Skeletal muscle tissue (tissue), 4 donors: ENCODE results near the gene SLX4IP. TPM values are rescaled to one million over a fixed set of nuclear protein-coding genes. Genes with fewer than 3 reads are reported as not detected.

Source experiments
- H3K27ac ChIP-seq: one replicate; pipeline ENCODE4 v1.7.0; 2013; ENCODE audit warnings: mild to moderate bottlenecking, low read depth, low read length, inconsistent platforms
- H3K27me3 ChIP-seq, 3 donors: one replicate each; pipeline ENCODE4 v1.7.0; 2013; ENCODE audit warnings: low read length in 3 of 3; ENCODE audit not compliant: control insufficient read depth in 3 of 3, insufficient read depth in 3 of 3
- H3K36me3 ChIP-seq, 3 donors: one replicate each; pipeline ENCODE4 v1.7.0; 2013; ENCODE audit warnings: low read length in 3 of 3; ENCODE audit not compliant: control insufficient read depth in 3 of 3, insufficient read depth in 3 of 3
- H3K4me1 ChIP-seq, 3 donors: one replicate each; pipeline ENCODE4 v1.7.0; 2013; ENCODE audit warnings: low read length in 3 of 3, mild to moderate bottlenecking in 3 of 3; ENCODE audit not compliant: control insufficient read depth in 3 of 3, insufficient read depth in 3 of 3
- H3K4me3 ChIP-seq, 3 donors: one replicate each; pipeline ENCODE4 v1.7.0; 2013; ENCODE audit warnings: low read length in 3 of 3
- H3K9ac ChIP-seq, 3 donors: one replicate each; pipeline ENCODE4 v1.7.0; 2013; ENCODE audit warnings: low read length in 3 of 3, mild to moderate bottlenecking in 3 of 3, moderate library complexity in 2 of 3, low read depth in 1 of 3
- H3K9me3 ChIP-seq, 3 donors: one replicate each; pipeline ENCODE4 v1.7.0; 2013; ENCODE audit warnings: low read length in 3 of 3; ENCODE audit not compliant: control insufficient read depth in 3 of 3
- total RNA-seq: library from RNA; depleted of rRNA; stranded (reverse); fragments of >200 nt; gene quantifications from one replicate; pipeline ENCODE4 v1.2.3, GENCODE V29; 2014
- donor health status: Osteomylitis.

SLX4IP gene
- total RNA-seq, 1 donor from 2014 or later = 4.2 TPM

GRCh38 chr20:10490257-10490656, 55.2 kb downstream of the SLX4IP start:
- Histone ChIP-seq H3K4me1 (peaks cover 0 to 4% (median 0%) of the 10 kb centered on the region in 3 donors), H3K9ac (no peak overlapping the region), H3K36me3 (no peaks in the 10 kb centered on the region), H3K27ac (no peak overlapping the region), H3K4me3 (no peak overlapping the region), H3K27me3 (no peaks in the 10 kb centered on the region), H3K9me3 (no peaks in the 10 kb centered on the region)

GRCh38 chr20:10490706-10491105, 55.6 kb downstream of the SLX4IP start:
- H3K4me1 ChIP-seq = peaks cover 0 to 4% (median 0%) of the 10 kb centered on the region in 3 donors
- no peaks in the 10 kb centered on the region for H3K36me3 ChIP-seq
- no peaks in the 10 kb centered on the region for H3K9me3 ChIP-seq
- no peaks in the 10 kb centered on the region for H3K27me3 ChIP-seq
- no peak overlapping the region for H3K9ac ChIP-seq
- H3K4me3 ChIP-seq = no peak overlapping the region
- no peak overlapping the region for H3K27ac ChIP-seq

DNA sequence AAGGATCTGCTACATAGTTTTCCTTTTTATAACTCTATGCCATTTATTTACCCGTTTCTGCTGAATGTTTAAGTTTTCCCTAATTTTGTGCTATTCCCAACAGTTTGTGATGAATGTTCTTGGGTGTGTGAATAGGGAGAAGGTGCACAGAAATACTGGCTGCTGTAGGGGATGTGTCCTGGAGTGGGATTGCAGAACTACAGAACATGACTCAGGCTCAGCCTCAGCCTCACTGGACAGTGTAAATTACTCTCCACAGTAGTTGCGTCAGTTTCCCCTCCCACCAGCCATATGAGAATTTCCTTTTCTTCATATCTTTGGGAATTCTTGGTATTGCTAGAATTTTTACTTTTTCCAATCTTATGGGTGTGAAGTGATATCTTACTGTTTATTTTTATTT, 57.0 kb downstream of the SLX4IP start:
- no peaks in the 10 kb centered on the region for H3K9me3 ChIP-seq
- H3K27me3 ChIP-seq = no peaks in the 10 kb centered on the region

GRCh38 chr20:10492844-10493243, 57.7 kb downstream of the SLX4IP start:
- Histone ChIP-seq H3K9ac (no peak overlapping the region), H3K27me3 (no peaks in the 10 kb centered on the region), H3K4me3 (no peak overlapping the region), H3K9me3 (no peaks in the 10 kb centered on the region), H3K36me3 (no peaks in the 10 kb centered on the region), H3K27ac (no peak overlapping the region), H3K4me1 (no peaks in the 10 kb centered on the region)

More for the DNA sequence above, 57.0 kb downstream of the SLX4IP start:
- Histone ChIP-seq H3K27ac (no peak overlapping the region), H3K9ac (no peak overlapping the region), H3K36me3 (no peaks in the 10 kb centered on the region), H3K4me1 (peaks cover 0 to 4% (median 0%) of the 10 kb centered on the region in 3 donors), H3K4me3 (no peak overlapping the region)

DNA sequence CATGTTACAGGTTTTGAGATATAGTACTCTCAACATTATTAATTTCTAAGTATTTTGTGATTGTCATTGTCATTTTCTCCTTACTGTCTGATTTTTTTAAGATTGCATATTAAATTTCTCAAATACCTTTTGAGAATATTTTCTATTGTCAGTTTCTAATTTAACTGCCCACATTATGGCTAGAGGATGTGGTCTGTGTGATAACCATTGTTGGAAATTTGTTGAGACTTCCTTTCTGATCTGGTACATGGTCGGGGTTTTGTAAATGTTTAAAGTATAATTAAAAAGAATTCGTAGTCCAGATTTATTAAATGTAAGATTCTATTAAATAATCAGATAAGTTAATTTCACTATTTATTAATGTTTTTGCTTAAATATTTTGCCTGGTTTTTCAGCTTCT, 60.1 kb downstream of the SLX4IP start:
- H3K4me3 ChIP-seq = no peak overlapping the region
- no peaks in the 10 kb centered on the region for H3K36me3 ChIP-seq
- no peaks in the 10 kb centered on the region for H3K27me3 ChIP-seq
- no peak overlapping the region for H3K9ac ChIP-seq
- no peak overlapping the region for H3K27ac ChIP-seq
- no peaks in the 10 kb centered on the region for H3K4me1 ChIP-seq
- no peaks in the 10 kb centered on the region for H3K9me3 ChIP-seq

- Histone ChIP-seq H3K27ac (no peak overlapping the region), H3K9ac (no peak overlapping the region), H3K4me3 (no peak overlapping the region), H3K9me3 (no peaks in the 10 kb centered on the region), H3K4me1 (peaks cover 0 to 1% (median 0%) of the 10 kb centered on the region in 3 donors), H3K27me3 (no peaks in the 10 kb centered on the region), H3K36me3 (no peaks in the 10 kb centered on the region)
Observed at GRCh38 chr20:10496465-10496864, 61.4 kb downstream of the SLX4IP start.

DNA sequence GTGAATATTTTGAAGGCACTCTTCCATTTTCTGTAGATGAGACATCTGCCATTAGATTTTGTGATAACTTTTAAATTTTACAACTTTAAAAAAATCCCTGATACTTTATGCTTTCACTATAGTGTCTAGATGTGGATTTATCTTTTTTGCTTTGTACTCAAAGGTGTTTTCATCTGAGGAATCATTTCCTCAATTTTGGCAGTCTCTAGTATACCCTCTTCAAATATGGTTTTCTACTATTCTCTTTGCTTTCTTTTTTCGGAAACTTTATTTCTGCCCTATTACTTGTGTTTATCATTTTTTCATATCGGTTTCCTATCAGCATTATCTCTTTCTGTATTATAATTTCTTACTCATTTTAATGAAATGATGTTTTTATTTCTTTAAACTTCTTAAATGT, 62.2 kb downstream of the SLX4IP start:
- Histone ChIP-seq H3K36me3 (no peaks in the 10 kb centered on the region), H3K4me1 (peaks cover 0 to 3% (median 0%) of the 10 kb centered on the region in 3 donors), H3K27ac (no peak overlapping the region), H3K4me3 (no peak overlapping the region), H3K27me3 (no peaks in the 10 kb centered on the region), H3K9ac (no peak overlapping the region), H3K9me3 (no peaks in the 10 kb centered on the region)

DNA sequence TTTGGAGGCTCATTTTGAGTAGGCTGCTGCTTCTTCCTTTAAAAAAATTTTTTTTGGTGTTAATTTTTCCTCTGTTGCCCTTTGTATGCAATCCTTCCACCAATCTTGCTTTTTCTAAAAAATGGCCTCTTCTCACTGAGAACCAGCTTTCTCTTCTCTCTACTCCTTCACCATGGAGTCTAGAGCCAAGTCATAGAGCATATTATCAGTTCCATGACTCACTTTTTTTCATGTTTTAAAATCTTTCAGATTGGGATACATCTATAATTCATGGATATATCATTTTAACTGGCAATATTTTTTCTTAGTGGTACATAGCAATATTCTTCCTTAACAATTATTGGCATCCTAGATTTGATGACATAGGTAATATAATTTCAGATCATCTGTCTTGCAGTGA, 62.7 kb downstream of the SLX4IP start:
- H3K9ac ChIP-seq = no peak overlapping the region
- peaks cover 0 to 3% (median 0%) of the 10 kb centered on the region in 3 donors for H3K4me1 ChIP-seq
- H3K36me3 ChIP-seq = no peaks in the 10 kb centered on the region
- no peak overlapping the region for H3K4me3 ChIP-seq
- no peak overlapping the region for H3K27ac ChIP-seq
- no peaks in the 10 kb centered on the region for H3K9me3 ChIP-seq
- no peaks in the 10 kb centered on the region for H3K27me3 ChIP-seq

DNA sequence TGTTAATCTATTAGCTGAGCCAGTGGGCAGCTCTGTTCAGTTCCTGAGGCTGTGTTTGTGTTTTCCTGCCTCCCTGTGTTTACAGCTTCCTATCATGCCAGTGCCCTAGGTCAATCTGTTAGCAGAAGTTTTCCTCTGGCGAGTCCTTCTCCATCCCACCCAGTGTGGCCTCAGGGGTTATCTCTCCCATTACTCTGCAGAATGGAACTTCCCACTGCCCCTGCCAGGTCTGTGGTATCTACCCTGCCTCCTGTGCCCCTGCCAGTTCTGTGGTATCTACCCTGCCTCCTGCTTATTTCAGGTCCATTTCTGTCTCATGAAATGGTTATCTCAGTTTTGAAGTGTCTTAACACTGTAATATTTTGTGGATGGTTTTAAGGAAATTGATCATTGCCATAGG, 63.1 kb downstream of the SLX4IP start:
- no peak overlapping the region for H3K9ac ChIP-seq
- no peaks in the 10 kb centered on the region for H3K27me3 ChIP-seq
- H3K36me3 ChIP-seq = no peaks in the 10 kb centered on the region
- no peaks in the 10 kb centered on the region for H3K9me3 ChIP-seq
- peaks cover 0 to 3% (median 0%) of the 10 kb centered on the region in 3 donors for H3K4me1 ChIP-seq
- no peak overlapping the region for H3K4me3 ChIP-seq
- H3K27ac ChIP-seq = no peak overlapping the region

- no peaks in the 10 kb centered on the region for H3K36me3 ChIP-seq
- peaks cover 3 to 13% (median 5%) of the 10 kb centered on the region in 3 donors for H3K4me1 ChIP-seq
- H3K9ac ChIP-seq = peak overlapping the region in 1 of 3 donors; percentile 48
- H3K27ac ChIP-seq = no peak overlapping the region
- no peaks in the 10 kb centered on the region for H3K27me3 ChIP-seq
- peak overlapping the region in 2 of 3 donors; percentile 6 to 66 for H3K4me3 ChIP-seq
- H3K9me3 ChIP-seq = no peaks in the 10 kb centered on the region
Observed at GRCh38 chr20:10501402-10501801, 66.3 kb downstream of the SLX4IP start.
